Hematopoietic multipotent progenitor cell treated with erythropoietin and hydrocortisone succinate and interleukin-3 and kit ligand, for 4 days (in vitro differentiated cells): ENCODE data around the gene FERD3L.

Experiments used
- DNase-seq: peaks from one replicate; pipeline ENCODE4 v3.0.0-alpha.2; 2015

FERD3L gene

DNA sequence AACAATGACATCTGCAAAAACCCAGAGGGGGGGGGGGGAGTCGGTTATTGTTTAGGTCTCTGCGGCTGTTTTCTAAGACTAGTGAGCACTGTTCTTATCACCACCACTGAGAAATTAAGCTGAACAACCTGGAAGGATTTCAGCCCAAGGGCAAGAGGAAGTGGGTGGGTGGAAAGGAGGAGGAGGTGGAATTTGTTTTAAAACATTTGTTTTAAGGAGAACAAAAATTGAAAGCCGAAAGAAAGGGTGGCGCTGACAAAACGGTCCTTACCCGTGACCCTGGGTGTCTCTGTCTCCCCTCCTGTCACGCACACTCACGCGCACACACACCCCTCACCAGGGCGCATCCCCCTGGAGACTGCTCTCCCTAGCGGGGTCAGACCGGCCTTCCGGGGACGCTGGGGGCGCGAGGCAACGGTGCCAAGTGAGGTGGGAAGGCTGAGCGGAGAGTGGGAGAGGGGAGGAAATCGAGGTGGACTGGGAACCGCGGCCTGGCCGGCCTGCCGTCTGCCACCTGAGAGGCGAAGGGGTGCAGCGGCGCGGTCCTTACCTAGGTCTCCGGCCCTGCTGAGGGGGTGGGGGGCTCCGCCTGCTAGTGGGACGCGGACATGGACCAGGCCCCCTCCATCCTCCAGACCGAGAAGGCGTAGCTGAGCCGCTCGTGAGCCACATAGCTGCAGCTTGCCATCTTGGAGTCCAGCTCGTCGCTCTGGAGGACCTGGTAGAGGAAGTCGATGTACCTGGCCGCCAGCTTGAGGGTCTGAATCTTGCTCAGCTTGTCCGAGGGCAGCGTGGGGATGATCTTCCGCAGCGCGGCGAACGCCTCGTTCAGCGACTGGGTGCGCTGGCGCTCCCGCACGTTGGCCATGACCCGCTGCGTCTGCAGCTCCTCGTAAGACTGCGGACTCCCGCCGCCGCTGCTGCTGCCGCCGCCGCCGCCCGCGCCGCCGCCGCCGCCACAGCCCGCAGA lies 28.8 kb downstream of the FERD3L start:
- DNase-seq = peak; percentile 43

DNA sequence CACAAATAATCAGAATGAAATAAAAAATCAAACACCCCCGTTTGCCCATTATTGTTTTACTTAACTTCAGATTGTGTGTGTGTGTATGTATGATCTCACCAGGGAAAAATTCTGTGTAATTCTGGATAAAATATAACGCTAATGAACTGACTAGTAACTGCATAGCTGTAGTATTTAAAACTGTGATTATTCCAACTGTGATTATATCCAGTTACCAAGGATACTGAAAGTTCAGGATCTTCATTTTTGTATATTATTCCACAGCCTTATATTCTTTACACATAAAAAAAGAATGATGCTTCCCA lies 30.7 kb downstream of the FERD3L start:
- no peak for DNase-seq

DNA sequence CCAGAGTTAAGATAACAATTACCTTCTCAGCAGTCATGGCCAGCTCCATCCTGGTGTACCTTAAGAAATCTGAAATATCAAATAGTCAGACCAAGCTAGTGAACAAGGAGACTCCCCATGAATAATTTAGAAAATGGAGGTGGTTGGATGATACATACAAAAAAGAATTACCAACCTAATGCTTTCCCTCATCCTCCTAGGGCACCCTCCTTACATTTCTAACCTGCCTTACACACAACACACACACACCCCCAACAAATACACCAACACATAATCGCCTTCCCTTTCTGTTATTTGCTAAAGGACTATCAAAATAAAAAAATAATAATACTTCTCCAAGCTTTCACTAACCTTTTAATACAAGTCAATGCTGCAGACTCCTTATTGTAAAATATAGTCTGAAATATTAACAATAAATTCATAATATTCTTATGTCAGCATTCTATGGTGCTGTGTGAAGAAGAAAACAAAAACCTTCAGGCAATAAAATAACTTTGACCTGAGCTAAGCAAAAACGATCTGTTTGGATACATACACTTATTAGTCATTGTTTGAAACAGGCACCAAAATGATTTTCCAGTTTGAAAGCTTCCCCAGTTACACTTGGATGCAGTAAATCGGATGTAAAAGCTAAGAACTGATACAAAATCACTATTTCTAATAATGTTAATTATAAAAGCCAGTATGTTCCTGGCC lies 31.2 kb downstream of the FERD3L start:
- no peak for DNase-seq

DNA sequence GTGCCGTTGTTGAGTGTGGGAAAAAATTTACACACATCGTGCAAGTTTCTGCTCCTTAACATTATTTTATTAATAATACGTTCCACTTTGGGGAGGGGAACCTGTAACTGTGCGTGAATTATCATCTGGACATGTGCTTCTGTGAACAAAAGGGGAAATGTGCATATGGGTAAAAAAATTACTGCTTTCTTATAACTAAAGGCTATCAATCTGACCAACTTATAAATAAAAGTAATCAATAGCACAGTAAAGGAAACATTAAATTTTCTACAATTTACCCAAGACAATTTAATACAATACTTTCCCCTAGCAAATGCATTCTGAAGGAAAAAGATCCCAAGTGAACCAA lies 32.2 kb downstream of the FERD3L start:
- no peak for DNase-seq

DNA sequence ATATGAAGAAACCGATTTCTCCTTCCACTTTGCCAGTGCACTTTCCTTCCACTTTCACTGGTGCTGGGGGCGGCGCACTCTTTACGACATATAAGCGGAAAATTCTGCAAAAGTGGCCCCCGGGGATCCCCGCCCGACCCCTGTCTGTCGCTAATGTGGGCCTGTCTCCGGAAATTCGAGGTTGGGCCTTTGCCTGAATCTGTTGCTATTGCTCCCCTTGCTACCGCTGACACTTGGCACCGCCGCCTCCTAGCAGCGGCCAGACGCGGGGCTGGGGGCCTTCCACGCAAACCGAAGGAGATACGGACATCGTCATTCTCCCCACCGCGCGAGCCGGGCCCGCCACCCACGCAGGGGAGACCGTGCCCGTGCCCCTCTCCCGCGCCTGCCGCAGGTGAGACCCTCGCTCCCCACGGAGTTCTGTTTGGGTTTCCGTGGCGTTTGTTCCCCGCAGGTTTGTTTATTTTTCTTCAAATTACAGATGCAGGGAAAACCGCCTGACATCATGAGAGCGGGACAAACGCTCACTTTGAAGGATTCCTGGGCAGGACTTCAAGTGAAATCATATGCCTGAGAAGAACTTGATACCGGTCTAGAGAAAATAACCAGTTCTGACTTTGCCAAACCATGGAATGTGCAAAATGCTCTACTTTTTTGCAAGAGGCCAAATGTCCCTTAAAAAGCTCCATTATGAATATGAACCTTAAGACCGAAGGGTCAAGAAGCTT lies 32.8 kb downstream of the FERD3L start:
- DNase-seq = no peak

DNA sequence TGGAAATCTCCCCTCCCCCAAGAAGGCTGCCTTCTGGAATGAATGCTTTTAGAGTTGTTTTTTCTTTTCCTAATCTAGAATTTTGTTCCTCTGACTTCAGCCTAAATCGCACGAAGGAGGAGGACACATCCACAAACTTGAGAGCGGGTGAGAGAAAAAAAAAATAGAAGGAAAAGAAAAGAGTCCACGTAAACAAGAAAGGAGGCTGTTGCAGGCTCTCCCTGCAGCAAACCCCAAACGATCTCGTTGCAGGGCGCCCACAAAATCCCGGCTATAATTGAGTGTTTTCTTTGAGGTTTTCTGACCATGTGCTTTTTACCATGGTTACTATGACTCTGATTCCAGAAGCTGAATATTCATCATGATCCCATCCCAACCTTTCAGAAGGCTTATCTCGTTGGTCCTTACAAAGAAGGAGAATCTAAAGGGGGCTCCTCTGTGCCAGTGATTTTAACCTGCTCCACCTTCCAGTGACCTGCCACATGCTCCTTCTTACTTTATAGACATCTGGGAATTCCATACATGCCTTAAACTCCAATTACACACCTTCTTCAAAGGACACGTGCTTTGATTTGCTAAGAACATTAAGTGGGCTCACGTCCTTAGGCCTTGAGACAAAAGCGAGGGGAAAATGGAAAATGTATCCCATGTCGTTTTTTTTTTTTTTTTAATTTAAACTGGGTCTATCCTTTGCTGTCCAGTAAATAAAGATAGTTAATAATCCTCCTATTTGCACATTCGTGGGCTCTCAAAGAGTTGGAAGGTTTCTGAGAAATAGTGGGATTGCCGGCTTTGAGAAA lies 33.5 kb downstream of the FERD3L start:
- DNase-seq = no peak

DNA sequence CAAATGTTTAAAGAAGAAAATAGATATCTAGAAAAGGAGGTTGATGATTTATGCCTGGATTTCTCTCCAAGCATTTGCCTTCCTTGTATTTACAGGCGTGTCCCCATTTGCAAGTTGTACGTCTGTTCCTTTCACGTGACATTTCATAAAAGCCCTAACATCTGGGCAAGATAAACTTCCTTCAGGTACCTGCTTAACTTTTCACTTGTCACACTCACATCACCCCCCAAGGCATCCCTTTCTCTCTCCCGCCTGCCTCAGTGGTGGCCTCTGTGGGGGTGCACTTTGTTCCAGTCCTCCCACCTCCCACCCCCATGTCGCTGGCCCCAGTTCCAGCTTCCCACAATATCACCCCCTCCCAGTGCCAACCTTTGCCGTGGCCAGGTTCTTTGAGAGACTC lies 34.4 kb downstream of the FERD3L start:
- no peak for DNase-seq

DNA sequence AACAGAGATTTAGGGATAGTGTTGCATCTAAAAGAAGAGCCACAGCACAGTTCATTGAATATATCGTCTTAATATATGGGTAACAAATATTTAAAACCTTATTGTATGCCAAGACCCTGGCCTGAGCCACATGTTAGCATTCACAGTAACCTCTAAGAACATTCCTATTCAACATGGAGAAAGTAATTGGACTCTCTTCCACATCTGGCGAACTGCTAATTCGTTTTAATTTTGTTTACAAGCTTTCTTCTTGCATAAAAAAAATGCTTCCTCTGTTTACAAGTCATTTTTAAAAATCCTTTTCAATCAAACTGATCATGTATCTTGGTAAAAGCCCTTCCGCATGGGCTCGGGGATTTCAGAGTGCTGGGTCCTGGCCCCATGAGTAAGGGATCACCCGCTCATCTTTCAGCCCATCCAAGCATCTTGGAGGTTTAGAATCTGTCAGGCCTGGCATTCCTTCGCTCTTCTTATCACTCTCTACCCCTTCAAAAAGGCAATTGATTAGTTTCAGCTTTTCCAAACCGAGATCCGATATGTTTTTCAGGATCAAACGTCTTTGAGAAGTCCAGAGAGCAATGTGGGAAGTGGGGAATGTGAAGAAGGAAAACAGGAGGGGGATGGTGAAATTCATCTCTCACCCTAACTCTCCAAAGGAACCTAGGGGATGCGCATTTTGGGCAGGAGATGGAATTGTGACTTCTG lies 35.0 kb downstream of the FERD3L start:
- no peak for DNase-seq

DNA sequence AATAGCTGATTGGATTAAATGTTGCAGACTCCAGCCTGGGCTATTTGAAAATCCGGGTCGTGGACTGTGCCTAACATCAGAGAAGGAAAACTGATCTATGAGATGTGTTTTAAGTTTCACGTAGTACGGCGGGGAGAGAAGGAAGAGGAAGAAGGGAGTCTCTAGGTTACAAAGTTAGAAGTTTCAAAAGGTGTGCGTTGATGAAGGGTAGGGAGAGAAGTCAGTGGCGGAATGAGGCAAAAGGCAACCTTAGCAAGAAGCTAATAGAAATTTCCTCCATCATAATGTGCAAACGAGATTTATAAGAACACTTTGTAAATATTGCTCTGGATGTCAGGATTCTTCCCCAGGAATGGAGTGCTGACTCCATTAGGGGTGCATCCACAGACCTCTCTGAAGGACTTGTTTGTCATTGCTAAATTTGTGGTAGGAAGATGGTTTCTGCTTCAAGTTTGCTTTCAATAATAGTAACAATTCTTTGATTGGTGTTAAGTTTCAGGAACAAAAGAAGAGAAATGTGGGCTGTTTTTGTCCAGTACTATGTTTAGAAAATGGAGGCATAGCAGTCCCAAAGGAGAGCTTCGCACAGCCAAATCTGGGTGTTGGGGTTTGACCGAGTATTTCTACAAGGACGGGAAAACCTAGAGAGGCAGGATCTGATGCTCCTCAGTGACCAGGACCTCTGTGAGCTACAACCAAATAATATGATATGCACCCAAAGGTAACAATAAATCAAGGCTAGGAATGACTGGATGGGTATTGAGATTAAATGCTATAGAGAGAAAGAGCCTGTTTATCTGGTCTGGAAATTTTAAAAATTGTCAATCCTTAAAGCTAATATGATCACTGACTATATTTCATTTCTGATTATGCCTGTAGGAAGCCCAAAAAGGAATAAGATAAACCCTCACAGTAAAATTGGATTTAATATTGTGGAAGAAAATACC lies 35.9 kb downstream of the FERD3L start:
- no peak for DNase-seq

DNA sequence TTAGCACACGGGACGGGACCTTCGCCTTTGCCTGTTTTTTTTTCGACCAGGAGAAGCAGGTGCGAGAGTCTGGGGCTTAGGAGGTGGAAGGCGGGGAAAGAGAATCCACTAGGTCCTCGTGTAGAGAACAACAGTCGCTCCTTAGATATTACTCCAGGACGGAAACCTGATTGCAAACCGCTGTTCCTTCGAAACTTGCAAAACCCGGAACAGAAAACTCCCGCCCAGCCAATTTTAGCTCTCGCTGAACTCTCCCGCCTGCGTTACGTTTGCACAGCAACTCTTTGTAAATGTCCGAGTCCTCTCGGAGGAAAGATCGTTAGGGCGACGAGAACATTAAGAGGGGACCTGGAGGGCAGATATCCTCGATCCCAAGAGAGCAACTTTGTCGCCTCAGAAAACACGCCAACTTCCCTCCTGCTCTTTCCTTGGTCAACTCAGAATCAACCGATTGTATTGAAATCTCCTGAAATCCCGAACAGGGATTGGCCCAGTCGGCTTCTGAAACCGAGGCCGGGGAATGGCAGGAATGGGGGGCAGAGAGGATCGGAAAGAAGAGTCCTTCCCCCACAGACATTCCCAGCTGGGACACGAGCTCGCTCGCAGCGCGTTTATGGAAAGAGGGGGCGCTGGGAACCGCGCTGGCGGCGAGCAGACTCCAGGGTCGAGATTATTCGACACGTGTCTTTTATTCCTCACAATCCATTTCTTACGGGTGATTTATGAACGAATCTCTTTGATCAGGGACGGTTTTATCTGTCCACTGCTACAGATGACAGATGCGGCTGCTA lies 37.7 kb downstream of the FERD3L start:
- DNase-seq = peak; percentile 58

DNA sequence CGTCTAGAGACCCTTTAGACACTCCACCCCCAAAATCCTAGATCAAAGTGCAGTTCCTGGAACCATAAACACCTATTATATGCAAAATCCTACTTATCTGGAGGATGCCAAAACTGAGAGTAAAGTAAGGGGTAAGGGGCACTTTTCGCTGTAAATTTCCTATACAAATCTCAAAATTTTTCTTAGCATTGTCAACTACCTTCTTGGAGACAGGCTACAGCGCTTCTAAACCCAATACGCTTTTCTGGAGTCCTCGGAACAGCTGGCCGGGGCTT lies 38.2 kb downstream of the FERD3L start:
- DNase-seq = no peak

DNA sequence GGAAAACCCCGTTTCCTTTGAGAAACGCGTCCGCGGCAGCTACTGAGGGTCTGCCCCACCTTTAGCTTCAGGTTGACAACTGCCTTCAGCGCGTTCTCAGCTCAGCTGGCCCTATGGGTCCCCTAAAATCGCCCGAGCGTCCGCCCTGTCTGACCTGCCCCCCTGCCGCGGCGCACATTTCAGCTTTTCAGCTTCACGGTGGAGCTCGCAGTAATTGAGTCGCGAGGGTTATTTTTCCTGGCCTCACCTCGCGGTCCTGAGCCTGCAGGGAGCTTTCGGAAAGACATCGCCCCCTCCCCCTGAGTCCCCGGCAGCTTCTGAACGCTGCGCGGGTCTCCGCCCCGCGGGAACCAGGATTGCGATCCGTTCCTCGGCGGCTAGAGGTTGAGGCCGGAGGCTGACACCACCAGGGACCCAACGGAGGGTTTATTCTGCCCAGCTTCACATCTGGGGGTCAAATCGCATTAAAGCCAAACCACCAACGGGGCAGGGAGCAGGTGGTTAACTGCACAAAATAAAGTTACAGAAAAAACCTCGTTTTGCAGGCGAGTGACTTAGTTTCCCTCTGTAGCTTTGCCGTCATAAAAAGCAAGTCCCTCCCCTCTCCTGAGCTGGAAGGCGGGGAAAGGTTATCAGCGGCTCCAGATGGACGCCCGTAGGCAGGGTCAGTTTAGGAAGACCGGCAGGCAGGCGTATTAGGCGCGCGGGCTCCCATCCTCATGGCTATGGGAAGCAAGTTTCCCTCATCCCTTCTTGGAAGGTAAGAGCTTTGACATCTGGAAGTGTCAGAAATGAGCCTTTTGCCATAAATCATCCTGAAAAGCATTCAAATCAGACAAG lies 38.8 kb downstream of the FERD3L start:
- DNase-seq = no peak

DNA sequence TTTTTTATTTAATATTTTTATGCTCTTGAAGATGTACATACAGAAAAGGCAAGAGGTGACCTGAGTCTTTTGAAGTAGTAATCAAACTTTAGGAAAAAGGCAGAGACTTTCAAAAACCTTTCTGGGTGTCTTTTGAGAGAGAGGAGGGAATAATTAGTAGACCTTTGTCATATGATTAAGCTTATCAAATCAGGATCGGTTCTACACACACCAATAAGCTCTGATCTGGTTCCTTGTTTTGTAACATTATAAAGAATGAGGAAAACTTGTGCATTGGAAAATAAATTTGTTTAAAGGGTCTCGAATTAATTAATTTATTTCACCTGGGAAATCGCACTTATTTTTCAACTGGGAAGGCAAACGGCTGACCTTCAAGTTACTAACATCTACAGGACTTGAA lies 39.7 kb downstream of the FERD3L start:
- no peak for DNase-seq

DNA sequence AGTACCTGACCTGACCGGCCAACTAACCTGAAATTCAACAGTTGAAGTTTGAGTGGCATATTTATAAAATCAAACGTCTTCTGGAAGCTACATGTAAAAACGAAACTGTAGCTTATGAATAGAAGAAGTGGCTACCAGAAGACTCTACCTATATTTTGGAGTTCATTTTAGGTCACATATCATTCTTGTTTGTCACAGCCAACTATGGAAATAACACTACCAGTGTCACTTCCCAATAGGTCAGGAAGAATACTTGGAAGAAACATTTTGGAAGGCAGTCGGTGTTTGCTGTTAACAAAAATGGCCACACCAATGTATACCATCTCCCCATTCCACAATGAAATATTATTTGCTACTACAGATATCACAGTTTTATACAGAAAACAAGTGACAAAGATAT lies 40.4 kb downstream of the FERD3L start:
- no peak for DNase-seq

DNA sequence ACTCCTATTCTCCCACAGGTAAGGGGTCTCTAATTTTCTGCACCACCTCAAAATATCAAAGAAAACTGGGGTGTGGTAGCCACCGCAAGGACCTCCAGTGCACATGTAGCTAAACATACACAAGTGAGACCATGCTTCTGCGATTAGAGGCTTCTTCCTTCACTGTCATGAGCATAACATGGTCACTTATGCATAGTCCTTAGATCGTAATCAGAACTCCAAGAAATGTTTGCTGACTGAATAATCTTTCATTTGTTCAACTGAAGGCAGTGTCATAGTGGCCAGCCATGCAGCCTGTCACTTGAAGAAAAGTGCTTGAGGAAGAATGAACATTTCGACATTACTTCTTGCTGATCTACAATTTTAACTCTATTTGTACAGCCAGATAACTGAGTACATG lies 42.3 kb downstream of the FERD3L start:
- no peak for DNase-seq

DNA sequence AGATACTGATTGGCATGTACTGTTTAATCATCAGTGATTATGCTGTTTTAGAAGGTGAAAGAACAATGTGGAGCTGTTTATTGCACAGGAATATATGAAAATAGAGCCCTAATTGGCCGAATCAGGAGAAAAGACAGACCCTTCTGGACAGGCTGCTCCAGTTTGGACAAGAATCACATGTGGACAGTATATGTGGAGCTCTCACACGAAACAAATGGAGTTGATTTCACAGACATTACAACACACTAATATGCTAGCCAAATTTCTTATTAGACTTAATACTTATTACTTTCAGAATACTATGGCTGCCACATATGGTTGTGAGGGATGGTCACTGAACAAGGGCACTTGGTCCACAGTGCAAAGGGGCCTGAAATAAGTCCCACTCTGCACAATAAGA lies 43.3 kb downstream of the FERD3L start:
- DNase-seq = no peak

DNA sequence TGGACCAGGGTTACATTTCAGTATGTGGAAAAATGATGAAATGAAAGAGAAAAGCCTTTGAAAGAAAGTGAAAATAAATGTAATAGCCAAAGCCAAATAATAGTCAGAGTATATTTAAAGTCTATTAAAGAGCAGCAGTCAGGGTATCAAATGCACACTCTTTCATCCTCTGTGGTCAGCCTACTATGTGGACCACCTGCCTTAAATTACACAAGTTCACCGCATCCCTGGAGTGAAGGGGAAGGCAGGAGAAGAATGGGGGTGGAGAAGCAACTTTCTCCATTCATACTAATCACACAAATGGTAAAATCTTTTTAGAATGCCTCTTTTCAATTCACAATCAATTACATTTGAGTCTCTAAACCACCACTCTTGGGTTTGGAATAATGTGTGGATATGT lies 43.7 kb downstream of the FERD3L start:
- no peak for DNase-seq

DNA sequence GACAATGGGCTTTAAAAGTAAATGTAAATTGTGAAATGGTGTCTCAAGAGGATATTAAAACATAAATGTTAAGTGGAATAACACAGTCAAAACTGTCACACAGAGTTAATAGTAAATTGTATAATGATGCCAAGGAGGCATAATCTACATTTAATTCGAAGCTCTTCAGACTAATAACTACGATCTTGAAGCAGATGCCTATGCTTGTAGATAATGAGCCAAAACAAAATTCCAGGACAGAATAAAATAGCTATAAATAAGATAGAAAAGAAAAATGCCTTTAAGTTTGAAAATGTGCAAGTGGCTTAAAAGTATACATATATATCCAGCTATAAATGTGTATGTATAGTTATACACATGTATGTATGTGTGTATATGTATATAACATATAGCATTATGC lies 45.3 kb downstream of the FERD3L start:
- no peak for DNase-seq

DNA sequence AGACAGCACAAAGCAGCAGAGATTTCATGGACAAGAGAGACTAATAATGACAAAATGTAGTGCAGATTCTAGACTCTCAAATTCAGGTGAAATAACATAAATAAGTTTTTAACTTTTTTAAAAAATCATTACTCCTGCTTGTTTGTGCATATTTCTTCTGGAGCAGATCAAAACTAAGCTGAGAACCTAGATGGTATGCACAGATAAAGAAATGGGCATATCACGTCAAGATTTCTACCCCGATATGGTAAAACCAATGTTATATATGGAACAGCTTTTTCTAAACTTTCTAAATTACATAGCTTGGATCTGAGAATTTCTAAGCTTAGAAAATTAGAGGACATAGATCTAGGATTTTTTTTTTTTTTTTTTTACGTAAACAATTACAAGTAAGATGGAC lies 46.0 kb downstream of the FERD3L start:
- no peak for DNase-seq

DNA sequence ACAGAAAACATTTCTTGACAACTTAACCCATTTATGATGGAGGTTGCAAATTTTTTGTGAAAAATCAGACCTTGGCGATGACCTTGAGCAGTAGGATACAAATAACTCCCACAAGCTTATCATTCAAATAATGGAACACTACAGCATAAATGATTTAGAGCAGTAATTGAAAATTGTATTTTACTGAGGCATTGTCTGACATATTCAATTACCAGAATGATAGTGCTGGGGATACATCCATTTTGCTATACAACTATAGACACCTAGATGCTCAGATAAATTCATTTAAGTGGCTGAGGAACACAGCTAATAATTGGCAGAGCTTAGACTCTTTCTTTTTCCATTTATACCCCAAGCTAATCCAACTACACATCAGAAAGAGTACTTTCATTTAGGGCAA lies 46.7 kb downstream of the FERD3L start:
- DNase-seq = no peak
